T follicular helper cell (primary cell): ENCODE data around the gene TFDP1.
"Not testable (repeated sequence)": the region's sequence is repeated elsewhere in the genome, so short reads cannot be mapped to it uniquely, and the experiment has no call there.

ENCODE experiments used
- DNase-seq: peaks from one replicate; pipeline ENCODE4 v3.0.0-alpha.2; 2020; ENCODE audit warnings: low read depth

TFDP1 gene

GRCh38 chr13:113567681-113568080, 16.9 kb upstream of the TFDP1 start:
- no peak for DNase-seq

GRCh38 chr13:113573065-113573464, 11.5 kb upstream of the TFDP1 start:
- DNase-seq, result no peak

DNA sequence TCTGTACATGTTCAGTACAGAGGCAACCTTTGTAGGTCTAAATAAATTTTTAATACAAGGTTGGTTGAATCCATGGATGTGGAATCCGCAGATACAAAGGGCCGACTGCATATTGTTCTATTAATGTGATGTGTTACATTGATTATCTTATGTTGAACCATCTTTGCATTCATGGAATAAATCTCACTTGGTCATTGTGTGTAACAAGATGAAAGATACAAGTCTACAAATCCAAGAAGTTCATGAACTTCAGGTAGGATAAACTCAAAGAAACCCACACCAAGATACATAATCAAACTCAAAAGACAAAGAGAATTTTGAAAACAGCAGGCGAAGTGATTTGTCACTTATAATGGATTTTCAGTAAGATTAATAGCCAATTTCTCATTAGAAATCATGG, 8.0 kb upstream of the TFDP1 start:
- DNase-seq, result no peak

DNA sequence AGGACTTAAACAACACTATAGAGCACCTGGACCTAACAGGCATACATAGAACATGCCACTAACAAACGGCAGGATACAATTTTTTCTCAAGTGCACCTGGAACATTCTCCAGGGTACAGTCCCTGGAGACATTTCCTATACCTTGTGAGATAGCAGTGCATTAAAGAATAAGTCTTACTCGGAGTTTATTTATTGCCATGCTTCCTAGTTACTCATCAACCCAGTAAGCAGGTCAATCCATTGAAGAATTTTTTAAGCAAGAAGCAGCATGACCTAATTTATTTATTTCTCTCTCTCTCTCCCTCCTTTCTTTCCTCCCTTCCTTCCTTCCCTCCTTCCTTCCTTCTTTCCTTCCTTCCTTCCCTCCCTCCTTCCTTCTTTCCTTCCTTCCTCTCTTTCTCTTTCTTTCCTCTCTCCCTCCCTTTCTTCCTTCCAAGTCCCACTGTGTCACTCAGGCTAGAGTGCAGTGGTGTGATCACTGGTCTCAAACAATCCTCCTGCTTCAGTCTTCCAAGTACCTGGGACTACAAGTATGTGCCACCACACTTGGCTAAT, 6.6 kb upstream of the TFDP1 start:
- no peak for DNase-seq

DNA sequence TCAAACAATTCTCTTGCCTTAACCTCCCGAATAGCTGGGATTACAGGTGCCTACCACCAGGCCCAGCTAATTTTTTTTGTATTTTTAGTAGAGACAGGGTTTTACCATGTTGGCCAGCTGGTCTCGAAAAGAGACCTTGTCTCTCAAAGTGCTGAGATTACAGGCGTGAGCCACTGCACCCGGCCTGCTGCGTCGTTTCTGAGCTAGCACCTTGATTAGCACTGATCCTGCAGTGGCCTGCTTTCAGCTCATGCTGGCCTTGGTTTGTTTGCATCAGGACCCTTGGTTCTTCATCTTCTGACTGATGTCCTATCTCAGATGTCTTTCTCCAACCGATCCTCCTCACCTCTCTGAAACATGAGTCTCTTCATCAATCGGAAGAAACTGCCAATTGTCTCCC, 4.9 kb upstream of the TFDP1 start:
- no peak for DNase-seq

GRCh38 chr13:113581871-113582270, 2.7 kb upstream of the TFDP1 start:
- no peak for DNase-seq

DNA sequence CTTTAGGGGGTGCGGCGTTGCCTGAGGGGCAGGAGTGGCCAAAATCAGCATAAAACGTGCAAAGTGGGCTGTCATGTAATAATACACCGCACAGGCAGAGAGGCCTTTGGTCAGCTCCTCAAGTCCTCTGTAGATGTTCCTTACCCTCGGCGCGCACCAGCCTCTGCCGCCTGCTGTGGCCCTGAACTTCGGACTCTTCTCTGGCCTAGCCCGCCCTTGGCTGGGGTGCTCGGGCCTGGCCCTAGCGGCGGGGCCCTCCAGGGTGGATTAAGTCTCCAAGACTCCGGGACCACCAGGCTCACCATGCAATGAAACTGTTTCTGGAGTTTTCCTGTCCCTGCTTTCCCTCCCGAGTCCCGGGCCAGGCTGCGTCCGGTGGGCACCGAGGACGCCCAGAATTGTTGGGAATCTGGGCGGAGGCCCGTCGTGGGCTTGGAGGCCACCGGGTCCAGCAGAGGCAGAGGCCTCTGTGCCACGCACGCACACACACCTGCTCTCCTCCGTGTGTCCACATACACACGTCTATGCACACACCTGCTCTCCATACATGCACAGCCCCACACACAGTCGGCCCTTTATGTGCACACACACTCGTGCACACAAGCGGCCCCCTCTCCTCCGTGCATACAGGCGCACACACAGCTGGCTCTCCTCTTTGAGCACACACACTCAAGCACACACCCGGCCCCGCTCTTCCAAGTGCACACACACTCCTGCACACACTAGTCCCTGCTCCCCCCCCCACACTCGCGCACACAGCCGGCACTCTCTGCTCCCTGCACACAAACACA, 1.5 kb upstream of the TFDP1 start:
- no peak for DNase-seq

- no peak for DNase-seq
Measured at GRCh38 chr13:113584870-113585671, 518 bp downstream of the TFDP1 start.

DNA sequence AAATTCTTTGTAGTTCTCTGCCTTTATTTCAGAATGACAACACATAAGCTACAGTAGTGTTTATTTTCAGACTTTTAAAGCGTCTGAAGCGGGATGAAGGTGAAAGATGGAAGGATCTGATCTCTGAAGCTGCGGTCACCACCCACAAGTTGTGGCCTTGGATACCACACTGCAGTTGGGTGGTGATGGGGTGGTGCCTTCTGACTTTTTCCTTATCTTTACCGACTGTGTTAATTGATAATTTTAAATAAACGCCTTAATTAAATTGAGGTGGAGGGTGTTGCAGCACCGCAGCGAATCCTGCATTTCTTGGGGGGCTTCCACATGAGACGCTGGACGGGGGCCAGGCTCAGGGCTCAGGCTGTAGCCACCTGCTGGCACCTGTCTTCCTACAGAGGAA, 1.3 kb downstream of the TFDP1 start:
- DNase-seq, result no peak

DNA sequence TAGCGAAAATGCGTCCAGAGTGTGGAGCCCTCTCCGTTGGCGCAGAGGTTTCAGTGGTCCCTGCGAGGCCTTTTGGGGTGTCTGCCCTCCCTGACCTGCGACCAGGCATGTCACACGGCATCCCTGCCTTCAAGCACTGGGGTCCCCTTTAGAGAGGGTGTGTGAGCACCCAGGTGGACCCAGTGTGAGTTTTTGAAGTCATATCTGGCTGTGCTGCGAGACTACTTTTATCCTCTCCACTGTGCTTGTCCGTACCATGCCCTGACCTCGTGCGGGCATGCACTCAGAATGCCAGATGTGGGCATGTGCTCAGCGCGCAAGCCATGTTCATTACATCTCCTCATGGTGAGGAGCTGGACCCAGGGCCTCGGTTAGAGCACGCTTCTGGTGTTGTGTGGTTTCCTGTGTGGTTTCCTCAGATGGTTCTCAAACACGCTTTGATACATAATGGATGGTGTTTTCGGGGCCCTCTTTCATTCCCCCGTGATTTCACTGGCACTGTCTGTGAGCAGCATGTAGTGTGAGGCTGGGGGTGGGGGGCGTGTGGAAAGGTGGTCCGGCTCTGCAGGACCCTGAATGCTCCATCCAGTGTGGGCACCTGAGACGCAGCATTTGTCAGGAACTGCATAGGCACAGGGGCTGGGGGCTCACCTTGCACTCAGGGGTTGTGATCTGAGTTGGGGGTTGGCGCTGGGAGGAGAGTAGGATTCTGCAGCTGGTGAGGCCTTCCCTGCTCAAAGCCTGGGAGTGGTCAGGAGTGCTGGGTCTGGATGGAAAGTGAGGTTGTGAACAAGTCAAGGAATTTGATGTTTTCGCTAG, 2.3 kb downstream of the TFDP1 start:
- DNase-seq, result no peak

- DNase-seq, result no peak
Measured at GRCh38 chr13:113588394-113589111, 4.0 kb downstream of the TFDP1 start.

GRCh38 chr13:113589251-113589960, 4.9 kb downstream of the TFDP1 start:
- DNase-seq, result no peak

- DNase-seq, result no peak
Measured at GRCh38 chr13:113589961-113590339, 5.4 kb downstream of the TFDP1 start.

DNA sequence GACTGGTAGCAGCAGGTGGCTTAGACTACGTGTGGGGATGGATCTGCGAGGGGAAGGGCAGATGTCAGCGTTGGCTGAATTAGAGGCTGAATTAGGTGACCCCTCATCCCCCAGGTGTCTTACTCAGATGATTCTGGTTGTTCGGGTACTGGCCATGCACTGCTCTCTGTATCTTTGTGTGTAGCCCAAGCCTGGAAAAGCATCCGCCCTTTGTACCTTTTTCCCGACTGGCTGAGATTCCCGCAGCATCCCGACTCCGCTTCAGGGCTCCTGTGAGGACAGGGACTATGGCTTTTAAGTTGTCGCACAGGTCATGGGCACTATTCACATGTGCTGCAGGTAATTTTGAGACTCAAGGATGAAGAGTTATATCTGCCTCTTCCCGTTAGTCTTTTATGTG, 7.2 kb downstream of the TFDP1 start:
- no peak for DNase-seq

DNA sequence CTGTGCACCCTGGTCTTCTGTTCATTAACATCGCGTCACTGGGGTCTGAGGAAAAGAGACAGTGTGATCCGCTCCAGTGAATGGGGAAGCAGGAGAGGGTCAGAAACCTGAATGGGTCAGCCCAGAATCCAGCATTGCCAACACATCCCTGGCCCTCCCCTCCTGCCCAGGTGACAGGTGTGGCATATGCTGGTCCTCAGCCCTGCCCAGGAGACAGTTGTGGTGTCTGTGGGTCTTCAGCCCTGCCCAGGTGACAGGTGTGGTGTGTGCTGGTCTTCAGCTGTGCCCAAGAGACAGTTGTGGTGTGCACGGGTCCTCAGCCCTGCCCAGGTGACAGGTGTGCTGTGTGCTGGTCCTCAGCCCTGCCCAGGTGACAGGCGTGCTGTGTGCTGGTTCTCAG, 8.0 kb downstream of the TFDP1 start:
- no peak for DNase-seq

- DNase-seq, result not testable (repeated sequence)
Measured at GRCh38 chr13:113594066-113594821, 9.7 kb downstream of the TFDP1 start.

DNA sequence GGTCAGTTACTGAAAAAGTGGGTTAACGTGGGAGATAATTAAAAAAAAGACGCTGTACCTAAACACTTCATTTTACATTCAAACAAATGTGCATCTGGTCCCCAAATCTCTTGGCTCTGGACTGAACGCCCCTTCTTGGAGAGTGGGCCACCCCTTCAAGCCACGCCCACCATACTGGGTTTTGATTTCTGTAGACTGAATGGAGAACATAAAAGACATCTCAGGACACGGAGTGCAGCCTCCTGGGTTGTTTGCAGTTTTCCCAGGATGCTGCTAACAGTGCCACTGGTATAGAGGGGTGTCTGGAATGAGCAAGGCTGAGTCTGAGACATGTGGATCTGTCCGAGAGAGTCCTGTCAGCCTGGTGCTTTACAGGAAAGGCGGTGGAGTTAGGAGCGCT, 10.6 kb downstream of the TFDP1 start:
- no peak for DNase-seq

GRCh38 chr13:113596321-113597200, 12.0 kb downstream of the TFDP1 start:
- no peak for DNase-seq
